Tibial nerve (tissue), 4 donors: ENCODE data around the gene PLPPR1. TPM values are rescaled to one million over a fixed set of nuclear protein-coding genes. Genes with fewer than 3 reads are reported as not detected.
"Not testable (repeated sequence)": the region's sequence is repeated elsewhere in the genome, so short reads cannot be mapped to it uniquely, and the experiment has no call there.

ENCODE experiments used
- DNase-seq, 2 donors: peaks; one replicate each; pipeline ENCODE4 v3.0.0-alpha.2; 2019; ENCODE audit warnings: low spot score in 2 of 2
- H3K27ac ChIP-seq, 4 donors: fragments of 200-600 bp; sonication (generic) in 3 of 4; one replicate each; pipeline ENCODE4 v1.5.1; 2017 to 2019; ENCODE audit warnings: mild to moderate bottlenecking in 1 of 4
- H3K27me3 ChIP-seq, 2 donors: fragments of 200-600 bp; sonication (generic) in 1 of 2; one replicate each; pipeline versions ENCODE4 v1.5.1 to v1.6.0; 2017 to 2019
- H3K36me3 ChIP-seq, 3 donors: fragments of 200-600 bp; sonication (generic); one replicate each; pipeline ENCODE4 v1.5.1; 2018 to 2019
- H3K4me1 ChIP-seq, 4 donors: fragments of 200-600 bp; sonication (generic) in 3 of 4; one replicate each; pipeline ENCODE4 v1.5.1; 2017 to 2019
- H3K4me3 ChIP-seq, 4 donors: fragments of 200-600 bp; sonication (generic) in 3 of 4; one replicate each; pipeline ENCODE4 v1.5.1; 2017 to 2019; ENCODE audit warnings: mild to moderate bottlenecking in 1 of 4, moderate library complexity in 1 of 4
- H3K9me3 ChIP-seq, 4 donors: fragments of 200-600 bp; sonication (generic) in 3 of 4; one replicate each; pipeline ENCODE4 v1.5.1; 2017 to 2019
- EP300 ChIP-seq, 2 donors: sonication (generic); formaldehyde crosslinking; IDR thresholded peaks; one replicate each; pipeline ENCODE4 v1.6.1; 2017; ENCODE audit warnings: antibody characterized with exemption in 2 of 2, mild to moderate bottlenecking in 1 of 2
- POLR2A ChIP-seq, 2 donors: fragments of 450-650 bp; IDR thresholded peaks; one replicate each; pipeline ENCODE4 v1.6.1; 2017; ENCODE audit warnings: antibody characterized with exemption in 2 of 2, mild to moderate bottlenecking in 2 of 2, moderate library complexity in 2 of 2
- WGBS, 2 donors: methylation state at CpG; one replicate each; pipeline ENCODE4 v1.1.5; 2018; 5-methylcytosine and 5-hydroxymethylcytosine counted together
- total RNA-seq, 4 donors: library from RNA; depleted of rRNA; stranded (reverse); fragments of >200 nt; gene quantifications; one replicate each; pipeline ENCODE4 v1.1.0, GENCODE V29; 2016
- TF ChIP-seq, protein P1 (sequence below), 5 experiments: fragments of 200-600 bp in 3 of 5; fragments of 450-650 bp in 2 of 5; sonication (generic) in 3 of 5; IDR thresholded peaks; one replicate each; pipeline ENCODE4 v1.5.1; 2016 to 2019; ENCODE audit warnings: antibody characterized with exemption in 5 of 5, mild to moderate bottlenecking in 3 of 5, moderate library complexity in 2 of 5

PLPPR1 gene
- total RNA-seq, 4 donors from 2014 or later: 0.30 to 7.6 (median 2.5) TPM

DNA sequence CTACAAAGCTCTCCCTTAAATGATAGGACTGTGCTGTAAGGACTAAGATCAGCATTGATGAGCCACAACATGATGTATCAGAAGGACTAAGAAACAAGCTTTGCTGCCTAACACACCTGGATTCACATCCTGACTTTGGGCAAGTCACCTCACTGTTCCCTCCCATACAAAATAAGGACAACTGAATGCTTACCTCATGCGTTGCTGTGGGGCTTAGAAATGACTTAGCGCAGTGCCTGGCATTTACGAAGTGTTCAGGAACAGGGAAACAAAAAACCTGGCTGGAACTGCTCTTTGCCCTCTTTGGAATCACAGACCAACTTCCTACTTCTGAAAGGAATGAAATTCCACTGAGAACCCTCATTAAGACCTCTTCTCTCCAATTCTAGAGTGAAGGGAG is 242.6 kb downstream of the PLPPR1 start:
- 83 to 85% methylated on average over 3 of the region's 3 CpGs for WGBS, 2 donors
- Histone ChIP-seq H3K4me3 (no peak overlapping the region), H3K27me3 (no peaks in the 10 kb centered on the region)

DNA sequence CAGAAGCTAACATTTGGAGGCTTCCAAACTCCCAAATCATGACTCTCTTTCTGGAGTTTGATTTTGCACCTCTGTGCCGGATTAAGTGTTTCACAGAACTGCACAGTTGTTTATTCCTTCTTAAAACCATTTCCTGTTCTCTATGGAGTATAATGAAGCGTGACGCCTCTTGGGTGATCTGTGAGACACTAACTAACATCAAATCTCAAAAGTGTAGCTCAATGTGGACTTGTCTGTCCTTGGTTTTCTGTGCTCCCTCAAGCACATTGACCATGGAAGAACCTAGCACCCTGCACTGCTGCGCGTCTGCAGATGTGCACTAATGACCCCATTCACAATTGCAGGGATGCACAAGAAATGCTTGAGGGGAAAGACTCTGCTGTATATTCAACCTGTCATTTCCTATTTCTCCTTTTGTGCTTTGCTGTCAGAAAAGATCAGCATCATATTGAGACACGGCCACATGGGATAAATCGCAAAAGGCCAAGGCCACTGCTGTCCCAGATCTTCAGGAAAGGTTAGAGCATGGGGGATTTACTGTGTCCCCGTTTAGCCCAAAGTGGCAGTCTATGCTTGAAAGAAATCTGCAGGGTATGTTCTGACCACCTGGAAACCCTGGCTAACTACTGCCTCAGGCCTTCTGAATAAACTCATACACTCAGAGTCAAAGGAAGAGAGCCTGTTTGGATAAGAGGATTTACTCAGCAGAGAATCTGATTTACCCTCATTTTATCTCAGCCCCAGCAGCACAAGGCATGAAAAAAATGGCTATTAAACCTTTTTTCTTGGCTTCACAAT is 246.6 kb downstream of the PLPPR1 start:
- Histone ChIP-seq H3K27me3 (no peaks in the 10 kb centered on the region), H3K36me3 (no peaks in the 10 kb centered on the region), H3K9me3 (peaks cover 0 to 8% (median 0%) of the 10 kb centered on the region in 4 donors), H3K4me1 (no peaks in the 10 kb centered on the region), H3K4me3 (no peak overlapping the region), H3K27ac (no peak overlapping the region)
- no peak for TF ChIP-seq EP300 (IDR thresholded peaks at IDR 0.05)
- TF ChIP-seq POLR2A (IDR thresholded peaks at IDR 0.05): no peak
- TF ChIP-seq, protein P1, sequence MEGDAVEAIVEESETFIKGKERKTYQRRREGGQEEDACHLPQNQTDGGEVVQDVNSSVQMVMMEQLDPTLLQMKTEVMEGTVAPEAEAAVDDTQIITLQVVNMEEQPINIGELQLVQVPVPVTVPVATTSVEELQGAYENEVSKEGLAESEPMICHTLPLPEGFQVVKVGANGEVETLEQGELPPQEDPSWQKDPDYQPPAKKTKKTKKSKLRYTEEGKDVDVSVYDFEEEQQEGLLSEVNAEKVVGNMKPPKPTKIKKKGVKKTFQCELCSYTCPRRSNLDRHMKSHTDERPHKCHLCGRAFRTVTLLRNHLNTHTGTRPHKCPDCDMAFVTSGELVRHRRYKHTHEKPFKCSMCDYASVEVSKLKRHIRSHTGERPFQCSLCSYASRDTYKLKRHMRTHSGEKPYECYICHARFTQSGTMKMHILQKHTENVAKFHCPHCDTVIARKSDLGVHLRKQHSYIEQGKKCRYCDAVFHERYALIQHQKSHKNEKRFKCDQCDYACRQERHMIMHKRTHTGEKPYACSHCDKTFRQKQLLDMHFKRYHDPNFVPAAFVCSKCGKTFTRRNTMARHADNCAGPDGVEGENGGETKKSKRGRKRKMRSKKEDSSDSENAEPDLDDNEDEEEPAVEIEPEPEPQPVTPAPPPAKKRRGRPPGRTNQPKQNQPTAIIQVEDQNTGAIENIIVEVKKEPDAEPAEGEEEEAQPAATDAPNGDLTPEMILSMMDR (IDR thresholded peaks at IDR 0.05): no peak
- DNase-seq: no peak
- 56 to 67% methylated on average over 8 of the region's 8 CpGs for WGBS, 2 donors

More for the DNA sequence above, 242.6 kb downstream of the PLPPR1 start:
- no peaks in the 10 kb centered on the region for H3K36me3 ChIP-seq
- H3K27ac ChIP-seq: no peak overlapping the region
- no peak for TF ChIP-seq EP300 (IDR thresholded peaks at IDR 0.05)
- no peak for TF ChIP-seq POLR2A (IDR thresholded peaks at IDR 0.05)
- TF ChIP-seq, protein P1 (IDR thresholded peaks at IDR 0.05): no peak
- no peak for DNase-seq
- no peaks in the 10 kb centered on the region for H3K4me1 ChIP-seq
- H3K9me3 ChIP-seq: no peaks in the 10 kb centered on the region

DNA sequence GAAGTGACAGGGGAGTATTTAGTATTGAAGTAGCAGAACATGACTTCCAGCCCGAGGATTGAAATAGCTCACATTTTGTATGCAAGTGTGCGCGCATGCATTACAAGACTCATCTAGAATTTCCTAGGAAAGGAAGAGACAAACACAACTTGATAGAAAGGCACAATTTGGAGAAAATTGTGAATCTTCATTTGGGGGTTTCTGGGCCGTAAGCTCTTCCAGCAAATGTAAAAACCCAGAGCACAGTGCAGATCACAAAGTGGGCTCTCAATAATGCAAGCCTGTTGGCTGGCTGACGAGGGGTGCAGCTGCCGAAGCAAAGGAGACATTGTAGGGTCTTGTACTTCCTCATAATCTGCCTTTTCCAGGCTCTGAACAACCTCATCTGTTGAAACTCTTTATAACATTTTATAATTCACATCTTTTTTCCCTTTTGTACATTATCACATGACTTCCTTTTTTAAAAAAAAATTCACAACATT is 247.3 kb downstream of the PLPPR1 start:
- H3K36me3 ChIP-seq: no peaks in the 10 kb centered on the region
- DNase-seq: no peak
- no peaks in the 10 kb centered on the region for H3K27me3 ChIP-seq
- H3K27ac ChIP-seq: no peak overlapping the region
- no peak for TF ChIP-seq POLR2A (IDR thresholded peaks at IDR 0.05)
- H3K4me1 ChIP-seq: no peaks in the 10 kb centered on the region
- H3K9me3 ChIP-seq: peaks cover 0 to 12% (median 0%) of the 10 kb centered on the region in 4 donors
- H3K4me3 ChIP-seq: no peak overlapping the region
- 45 to 57% methylated on average over 6 of the region's 6 CpGs for WGBS, 2 donors

DNA sequence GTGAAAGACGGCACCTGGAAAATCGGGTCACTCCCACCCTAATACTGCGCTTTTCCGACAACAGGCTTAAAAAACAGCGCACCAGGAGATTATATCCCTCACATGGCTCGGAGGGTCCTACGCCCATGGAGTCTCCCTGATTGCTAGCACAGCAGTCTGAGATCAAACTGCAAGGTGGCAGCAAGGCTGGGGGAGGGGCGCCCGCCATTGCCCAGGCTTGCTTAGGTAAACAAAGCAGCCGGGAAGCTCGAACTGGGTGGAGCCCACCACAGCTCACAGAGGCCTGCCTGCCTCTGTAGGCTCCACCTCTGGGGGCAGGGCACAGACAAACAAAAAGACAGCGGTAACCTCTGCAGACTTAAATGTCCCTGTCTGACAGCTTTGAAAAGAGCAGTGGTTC is 262.5 kb downstream of the PLPPR1 start:
- H3K9me3 ChIP-seq, H3K27ac ChIP-seq, H3K27me3 ChIP-seq, H3K4me1 ChIP-seq, DNase-seq, H3K4me3 ChIP-seq, H3K36me3 ChIP-seq: not testable (repeated sequence)
- WGBS, 2 donors: 87 to 88% methylated on average over 12 of the region's 12 CpGs

DNA sequence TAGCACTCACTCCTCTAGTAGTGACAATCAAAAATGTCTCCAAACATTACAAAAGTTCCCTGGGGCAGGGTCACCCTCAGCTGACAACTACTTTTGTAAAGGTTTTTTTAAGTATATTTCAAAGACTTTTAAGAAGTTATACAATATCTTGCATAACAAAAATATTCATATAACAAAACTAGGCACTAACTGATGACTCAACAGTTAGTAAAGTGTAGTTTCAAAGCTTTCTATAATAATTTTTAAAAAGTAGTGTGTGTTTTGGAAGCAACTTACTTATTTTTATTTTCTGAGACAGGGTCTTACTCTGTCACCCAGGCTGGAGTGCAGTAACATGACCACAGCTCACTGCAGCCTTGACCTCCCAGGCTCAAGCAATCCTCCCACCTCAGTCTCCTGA is 271.4 kb downstream of the PLPPR1 start:
- no peak for TF ChIP-seq EP300 (IDR thresholded peaks at IDR 0.05)
- TF ChIP-seq, protein P1 (IDR thresholded peaks at IDR 0.05): no peak
- no peak for TF ChIP-seq POLR2A (IDR thresholded peaks at IDR 0.05)
- DNase-seq: no peak
- H3K4me3 ChIP-seq: no peak overlapping the region
- H3K4me1 ChIP-seq: no peaks in the 10 kb centered on the region
- no peak overlapping the region for H3K27ac ChIP-seq
- no peaks in the 10 kb centered on the region for H3K36me3 ChIP-seq
- no peaks in the 10 kb centered on the region for H3K27me3 ChIP-seq
- no peaks in the 10 kb centered on the region for H3K9me3 ChIP-seq

DNA sequence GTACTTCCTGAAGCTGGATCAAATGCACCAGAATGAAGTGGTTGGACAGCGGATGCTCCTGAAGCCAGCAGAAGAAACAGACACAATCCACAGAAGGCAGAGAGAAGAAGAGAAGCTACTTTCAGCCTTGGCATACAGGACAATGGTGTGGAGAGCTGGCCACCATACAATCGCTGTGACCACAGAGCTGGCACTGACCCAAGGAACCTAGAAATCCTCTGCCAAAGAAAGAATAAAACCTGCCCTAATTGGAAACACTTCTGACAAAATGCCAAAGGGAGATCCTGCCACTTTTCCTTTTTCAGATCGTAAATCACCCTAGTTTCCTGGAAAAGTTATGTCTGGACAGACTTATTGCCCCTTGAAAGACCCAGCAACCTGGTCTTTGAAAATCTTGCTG is 278.5 kb downstream of the PLPPR1 start:
- no peak for TF ChIP-seq POLR2A (IDR thresholded peaks at IDR 0.05)
- H3K4me1 ChIP-seq: no peaks in the 10 kb centered on the region
- no peak for DNase-seq
- no peak overlapping the region for H3K4me3 ChIP-seq
- H3K27ac ChIP-seq: no peak overlapping the region
- H3K36me3 ChIP-seq: no peaks in the 10 kb centered on the region
- 62 to 74% methylated on average over 3 of the region's 3 CpGs for WGBS, 2 donors
- H3K27me3 ChIP-seq: no peaks in the 10 kb centered on the region
- H3K9me3 ChIP-seq: no peaks in the 10 kb centered on the region
